SK-N-DZ (cell line): ENCODE results near the gene CHIT1.
"Not testable (repeated sequence)": the region's sequence is repeated elsewhere in the genome, so short reads cannot be mapped to it uniquely, and the experiment has no call there.

ENCODE experiments used
- DNase-seq: peaks from one replicate; pipeline ENCODE4 v3.0.0-alpha.2; 2015; ENCODE audit warnings: low spot score

CHIT1 gene

DNA sequence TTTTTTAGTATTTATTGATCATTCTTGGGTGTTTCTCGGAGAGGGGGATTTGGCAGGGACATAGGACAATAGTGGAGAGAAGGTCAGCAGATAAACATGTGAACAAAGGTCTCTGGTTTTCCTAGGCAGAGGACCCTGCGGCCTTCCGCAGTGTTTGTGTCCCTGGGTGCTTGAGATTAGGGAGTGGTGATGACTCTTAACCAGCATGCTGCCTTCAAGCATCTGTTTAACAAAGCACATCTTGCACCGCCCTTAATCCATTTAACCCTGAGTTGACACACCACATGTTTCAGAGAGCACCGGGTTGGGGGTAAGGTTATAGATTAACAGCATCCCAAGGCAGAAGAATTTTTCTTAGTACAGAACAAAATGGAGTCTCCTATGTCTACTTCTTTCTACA, 36.7 kb upstream of the CHIT1 start:
- DNase-seq: not testable (repeated sequence)

DNA sequence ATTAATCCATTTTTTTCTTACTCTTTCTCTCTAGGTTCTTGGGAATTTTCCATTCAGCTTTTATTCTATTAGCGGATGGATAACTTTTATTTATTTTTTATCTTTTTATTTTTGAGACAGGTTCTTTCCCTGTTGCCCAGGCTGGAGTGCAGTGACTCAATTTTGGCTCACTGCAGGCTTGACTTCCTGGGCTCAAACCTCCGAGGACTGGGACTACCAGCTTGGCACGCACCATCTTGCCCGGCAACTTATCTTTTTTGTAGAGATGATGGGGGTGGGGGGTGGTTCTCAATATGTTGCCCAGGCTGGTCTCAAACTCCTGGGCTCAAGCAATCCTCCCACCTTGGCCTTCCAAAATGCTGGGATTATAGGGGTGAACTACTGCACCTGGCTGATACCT, 36.1 kb upstream of the CHIT1 start:
- no peak for DNase-seq

DNA sequence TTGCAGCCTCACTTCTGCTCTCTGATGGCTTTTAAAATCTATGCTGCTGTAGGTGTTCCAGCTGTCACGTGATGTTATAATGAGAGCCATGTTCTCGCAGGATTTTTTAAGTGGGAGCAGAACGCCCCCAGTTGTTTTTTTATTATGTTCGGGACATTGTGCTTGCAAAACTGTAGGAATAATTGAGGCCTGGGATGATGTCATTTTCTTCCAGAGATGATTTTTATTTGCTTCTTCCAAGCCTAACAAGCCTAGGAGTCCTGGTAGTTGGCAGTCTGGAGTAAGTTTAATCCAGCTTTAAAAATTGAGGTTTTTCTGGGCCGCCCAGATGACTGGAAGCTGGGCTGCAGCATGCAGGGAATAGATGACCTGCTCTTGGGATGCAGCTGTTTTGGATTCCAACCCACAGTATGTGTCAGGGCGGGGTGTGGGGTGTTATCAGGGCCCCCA, 34.6 kb upstream of the CHIT1 start:
- no peak for DNase-seq

DNA sequence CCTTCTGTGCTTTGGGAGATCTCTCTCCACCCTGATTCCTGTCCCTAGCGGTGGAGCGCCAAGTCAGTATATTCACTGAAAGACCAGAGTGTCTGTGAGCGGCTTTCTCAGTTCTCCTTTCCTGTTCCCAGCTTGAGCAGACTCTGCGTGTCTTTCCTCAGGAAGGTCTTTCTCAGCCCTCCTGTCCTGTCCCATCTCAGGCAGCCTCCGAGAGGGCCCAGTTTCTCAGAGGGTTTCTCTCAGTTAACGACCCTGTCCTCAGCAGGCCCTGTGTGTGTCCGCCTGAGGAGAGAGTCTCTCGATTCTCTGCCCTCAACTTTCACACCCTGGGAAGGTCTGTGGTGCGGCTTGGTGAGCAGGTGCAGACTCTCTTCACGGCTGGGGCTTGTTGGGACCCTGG, 34.0 kb upstream of the CHIT1 start:
- DNase-seq: no peak

DNA sequence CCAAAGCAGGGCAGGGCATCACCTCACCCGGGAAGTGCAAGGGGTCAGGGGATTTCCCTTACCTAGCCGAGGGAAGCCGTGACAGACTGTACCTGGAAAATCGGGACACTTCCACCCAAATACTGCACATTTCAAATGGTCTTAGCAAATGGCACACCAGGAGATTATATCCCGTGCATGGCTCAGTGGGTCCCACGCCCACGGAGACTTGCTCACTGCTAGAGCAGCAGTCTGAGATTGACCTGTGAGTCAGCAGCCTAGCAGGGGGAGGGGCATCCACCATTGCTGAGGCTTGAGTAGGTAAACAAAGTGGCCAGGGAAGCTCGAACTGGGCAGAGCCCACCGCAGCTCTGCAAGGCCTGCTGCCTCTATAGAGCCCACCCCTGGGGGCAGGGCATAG, 27.2 kb upstream of the CHIT1 start:
- not testable (repeated sequence) for DNase-seq

DNA sequence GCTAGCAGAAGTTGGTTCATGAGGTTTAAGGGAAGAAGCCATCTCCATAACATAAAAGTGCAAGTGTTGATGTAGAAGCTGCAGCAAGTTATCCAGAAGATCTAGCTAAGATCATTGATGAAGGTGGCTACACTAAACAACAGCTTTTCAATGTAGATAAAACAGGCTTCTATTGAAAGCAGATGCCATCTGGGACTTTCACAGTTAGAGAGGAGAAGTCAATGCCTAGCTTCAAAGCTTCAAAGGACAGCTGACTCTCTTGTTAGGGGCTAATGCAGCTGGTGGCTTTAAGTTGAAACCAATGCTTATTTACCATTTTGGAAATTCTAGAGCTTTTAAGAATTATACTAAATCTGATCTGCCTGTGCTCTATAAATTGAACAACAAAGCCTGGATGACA, 25.3 kb upstream of the CHIT1 start:
- not testable (repeated sequence) for DNase-seq

DNA sequence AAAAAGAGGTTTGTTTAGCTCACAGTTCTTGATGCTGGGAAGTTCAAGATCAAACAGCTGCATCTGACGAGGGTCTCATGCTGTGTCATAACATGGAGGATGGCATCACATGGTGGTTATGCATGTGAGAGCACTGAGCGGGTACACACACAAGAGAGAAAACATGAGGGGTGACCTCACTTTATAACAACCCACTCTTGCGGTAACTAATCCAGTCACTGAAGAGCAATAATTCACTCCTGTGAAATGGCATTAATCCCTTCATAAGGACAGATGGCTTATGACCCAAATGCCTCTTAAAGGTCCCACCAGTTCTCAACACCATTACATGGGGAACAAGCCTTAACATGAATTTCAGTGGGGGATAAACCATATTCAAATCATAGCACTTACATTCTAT, 23.2 kb upstream of the CHIT1 start:
- no peak for DNase-seq

DNA sequence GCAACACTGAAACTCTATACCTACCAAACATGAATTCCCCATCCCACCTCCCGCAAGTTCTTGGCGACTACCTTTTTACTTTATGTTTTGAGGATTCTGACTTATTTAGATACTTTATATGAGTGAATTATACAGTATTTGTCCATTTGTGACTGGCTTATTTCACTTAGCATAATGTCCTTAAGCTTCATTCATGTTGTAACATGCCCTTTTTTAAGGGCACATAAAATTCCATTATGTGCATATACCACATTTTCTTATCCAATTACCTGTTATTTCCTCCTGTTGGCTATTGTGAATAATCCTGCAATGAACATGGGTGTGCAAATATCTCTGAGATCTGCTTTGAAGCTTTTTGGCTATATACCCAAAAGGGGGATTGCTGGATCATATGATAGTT, 22.0 kb upstream of the CHIT1 start:
- DNase-seq: no peak

DNA sequence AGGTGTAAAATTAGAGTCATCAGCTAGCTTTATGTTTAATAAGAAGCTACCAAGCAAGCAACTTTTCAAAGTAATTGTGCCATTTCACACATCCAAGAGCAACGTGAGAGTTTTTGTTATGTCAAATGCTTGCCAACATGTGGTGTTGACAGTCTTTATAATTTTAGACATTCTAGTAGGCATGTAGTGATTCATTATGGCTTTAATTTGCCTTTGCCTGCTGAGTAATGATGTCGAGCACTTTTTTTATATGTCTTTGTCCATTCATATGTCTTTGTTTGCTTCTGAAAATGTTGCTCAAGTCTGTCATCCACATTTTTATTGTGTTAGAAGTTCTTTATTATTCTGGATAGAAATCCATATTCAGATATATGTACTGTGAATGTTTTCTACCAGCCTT, 21.4 kb upstream of the CHIT1 start:
- DNase-seq: no peak

DNA sequence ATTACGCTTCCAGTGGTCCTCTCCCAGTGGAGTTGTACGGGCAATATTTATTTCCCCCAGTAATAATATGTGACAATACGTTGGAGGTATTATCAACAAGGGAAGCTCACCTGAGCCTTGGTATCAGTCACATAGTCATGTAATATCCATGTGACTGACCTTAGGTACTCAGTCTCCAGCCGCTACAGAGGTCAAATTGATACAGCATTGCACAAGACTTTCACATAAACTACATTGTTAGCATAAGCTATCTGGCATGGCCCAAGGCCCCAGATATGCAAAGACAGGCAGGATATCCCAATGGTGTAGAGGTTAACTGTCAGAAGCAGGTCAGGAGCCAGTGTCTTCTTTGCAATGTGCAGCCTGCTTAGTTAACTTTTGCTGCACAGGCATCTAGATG, 15.3 kb upstream of the CHIT1 start:
- no peak for DNase-seq

DNA sequence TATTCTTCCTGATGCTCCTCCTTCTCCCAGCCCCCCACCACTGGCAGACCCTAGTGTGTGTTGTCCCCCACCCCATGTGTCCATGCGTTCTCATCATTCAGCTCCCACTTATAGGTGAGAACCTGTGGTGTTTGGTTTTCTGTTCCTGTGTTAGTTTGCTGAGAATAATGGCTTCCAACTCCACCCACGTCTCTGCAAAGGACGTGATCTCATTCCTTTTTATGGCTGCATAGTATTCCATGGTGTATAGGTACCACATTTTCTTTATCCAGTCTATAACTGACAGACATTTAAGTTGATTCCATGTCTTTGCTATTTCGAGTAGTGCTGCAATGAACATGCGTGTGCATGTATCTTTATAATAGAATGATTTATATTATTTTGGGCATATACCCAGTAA, 12.2 kb upstream of the CHIT1 start:
- DNase-seq: not testable (repeated sequence)

DNA sequence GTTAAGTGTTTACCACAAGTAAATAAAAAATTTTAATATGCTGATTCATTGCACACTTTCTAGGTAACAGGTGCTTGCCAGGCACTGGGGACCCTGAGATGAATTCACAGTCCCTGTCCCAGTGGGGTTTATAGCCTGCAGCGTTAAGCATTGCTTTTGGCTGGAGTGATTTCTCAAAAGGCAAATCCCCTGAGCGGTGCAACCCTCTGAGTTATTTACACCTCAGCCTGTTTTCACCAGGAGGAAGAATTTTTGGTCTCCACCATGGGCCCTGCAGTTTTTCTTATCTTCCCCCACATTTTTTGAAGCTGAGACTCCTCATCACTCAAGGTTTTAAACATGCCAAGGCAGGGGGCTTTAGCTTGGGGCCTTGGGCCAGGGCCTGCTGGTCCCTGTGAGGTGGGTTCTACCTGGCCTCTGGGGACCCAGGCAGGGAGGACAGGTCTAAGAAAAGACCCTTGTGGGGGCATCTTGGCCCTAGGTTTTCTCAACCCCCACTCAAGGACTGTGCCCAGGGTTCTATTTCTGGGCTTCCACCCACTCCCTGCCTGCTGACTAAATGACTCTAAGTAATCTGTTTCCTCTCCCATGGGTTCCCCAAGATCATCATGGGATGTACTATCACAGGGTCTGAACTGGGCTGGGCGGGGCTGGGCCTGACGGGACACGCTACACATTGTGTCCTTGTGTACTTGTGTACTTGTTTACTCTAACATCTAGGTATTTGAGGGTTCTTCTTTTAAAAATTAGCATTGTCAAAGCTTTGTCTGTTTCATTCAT, 10.2 kb upstream of the CHIT1 start:
- no peak for DNase-seq

DNA sequence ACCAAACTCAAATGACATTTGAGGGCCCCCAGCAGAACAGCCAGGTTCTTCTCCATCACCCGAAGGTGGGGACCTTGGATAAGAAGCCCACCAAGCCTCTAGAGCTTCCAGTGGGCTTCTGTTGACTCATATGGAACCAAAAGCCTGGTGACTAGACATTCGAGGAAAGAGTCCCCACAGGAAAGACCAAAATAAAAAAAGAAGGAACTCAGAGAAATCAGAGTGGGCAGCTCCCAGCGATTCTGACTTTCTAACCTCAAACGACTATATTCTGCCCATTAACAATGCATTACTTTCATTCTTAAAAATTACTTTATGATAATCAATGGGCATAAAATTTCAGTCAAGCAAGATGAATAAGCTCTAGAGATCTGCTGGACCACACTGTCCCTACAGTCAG, 9.6 kb upstream of the CHIT1 start:
- no peak for DNase-seq

DNA sequence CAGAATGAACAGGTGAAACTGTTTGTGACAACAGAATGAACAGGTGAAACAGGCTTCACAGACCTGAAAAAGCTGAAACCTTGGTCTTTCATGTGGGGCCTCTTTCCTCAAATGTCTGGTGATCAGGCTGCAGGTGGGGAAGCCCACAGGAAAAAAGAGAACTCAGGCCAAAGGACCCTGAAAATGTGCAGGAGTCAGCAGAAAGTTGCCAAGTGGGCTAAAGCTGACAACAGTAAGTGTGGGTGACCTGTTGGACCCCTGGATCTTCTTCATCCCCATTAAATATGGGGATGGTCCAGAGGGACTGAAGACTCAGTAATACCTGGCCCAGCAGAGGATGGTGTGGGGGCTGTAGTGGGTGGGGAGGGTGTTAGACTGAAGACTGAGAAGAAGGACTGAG, 9.1 kb upstream of the CHIT1 start:
- DNase-seq: no peak

DNA sequence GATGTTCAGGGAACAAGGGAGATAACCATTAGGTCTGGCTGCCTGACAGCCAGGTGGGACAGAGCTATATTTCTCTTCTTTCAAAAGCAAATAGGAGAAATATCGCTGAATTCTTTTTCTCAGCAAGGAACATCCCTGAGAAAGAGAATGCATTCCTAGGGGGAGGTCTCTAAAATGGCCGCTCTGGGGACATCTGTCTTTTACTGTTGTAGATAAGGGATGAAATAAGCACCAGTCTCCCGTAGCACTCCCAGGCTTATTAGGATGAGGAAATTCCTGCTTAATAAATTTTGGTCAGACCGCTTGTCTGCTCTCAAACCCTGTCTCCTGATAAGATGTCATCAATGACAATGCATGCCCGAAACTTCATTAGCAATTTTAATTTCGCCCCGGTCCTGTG, 5.4 kb upstream of the CHIT1 start:
- not testable (repeated sequence) for DNase-seq

DNA sequence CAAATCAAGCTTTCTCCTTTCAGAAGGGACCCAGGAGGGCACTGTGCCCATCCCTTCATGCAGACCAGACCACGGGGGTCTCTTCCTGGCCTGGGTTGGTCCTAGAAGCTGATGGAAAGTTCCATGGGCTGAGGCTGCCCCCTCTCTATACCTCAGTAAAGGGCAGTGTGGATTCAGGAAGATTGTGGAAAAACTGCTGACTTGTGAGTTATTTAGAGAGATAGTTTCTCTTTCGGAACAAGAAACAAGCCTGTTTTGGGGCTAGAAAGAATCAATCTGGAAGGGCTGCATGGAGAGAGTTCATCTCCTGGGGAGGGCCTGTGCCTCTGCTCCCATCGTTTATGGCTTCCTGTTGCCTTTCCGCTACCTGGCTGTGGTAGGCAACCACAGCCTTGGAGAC, 803 bp downstream of the CHIT1 start:
- DNase-seq: no peak

DNA sequence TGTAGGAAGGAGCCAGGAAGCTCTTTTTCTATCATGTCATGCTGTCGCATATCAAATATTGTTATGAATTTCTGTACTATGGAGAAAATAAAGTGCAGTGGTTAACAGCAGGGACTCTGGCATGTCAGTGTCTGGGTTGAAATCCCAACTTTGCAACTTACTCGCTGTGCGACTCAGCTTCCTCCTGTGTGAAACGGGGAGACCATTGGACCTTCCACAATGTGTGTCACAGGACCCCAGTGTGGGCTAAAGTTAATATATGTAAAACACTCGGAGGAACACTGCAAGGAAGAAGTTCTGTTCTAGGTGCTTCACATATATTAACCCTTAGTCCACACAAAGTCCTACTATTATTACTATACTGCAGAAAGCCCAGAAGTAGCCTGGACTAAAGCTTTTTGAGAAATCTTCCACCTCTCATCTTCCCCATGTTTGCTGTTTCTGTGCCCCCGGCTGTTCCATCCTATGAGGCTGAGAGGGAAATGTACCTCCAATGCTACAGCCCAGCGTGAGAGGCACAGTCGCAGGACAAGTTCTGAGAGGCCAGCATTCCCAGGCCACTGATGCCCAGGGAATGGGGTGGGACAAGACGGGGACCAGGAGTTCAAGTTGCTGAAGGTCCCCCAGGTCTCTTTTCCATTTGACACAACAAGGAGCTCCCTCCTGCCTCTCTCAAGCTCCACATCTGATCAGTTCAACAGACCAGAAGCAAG, 1.9 kb downstream of the CHIT1 start:
- no peak for DNase-seq

DNA sequence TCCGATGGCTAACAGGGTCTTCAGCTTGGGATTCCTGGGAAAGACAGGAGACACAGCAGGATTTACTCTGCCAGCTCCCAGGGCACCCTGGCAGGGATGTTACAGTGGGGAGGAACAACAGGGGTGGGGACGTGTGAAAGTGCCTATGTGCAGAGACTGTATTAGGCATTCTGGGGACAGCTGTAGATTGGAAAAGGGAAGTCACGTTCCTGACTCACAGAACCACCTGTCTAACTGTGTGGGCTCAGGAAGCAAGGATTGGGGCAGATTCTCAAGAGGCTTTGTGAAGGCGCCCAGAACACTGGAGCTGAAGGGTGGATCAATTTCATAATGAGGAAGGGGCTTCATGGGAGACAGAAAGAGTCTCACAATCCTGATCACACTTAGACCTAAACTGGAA, 4.4 kb downstream of the CHIT1 start:
- DNase-seq: no peak

DNA sequence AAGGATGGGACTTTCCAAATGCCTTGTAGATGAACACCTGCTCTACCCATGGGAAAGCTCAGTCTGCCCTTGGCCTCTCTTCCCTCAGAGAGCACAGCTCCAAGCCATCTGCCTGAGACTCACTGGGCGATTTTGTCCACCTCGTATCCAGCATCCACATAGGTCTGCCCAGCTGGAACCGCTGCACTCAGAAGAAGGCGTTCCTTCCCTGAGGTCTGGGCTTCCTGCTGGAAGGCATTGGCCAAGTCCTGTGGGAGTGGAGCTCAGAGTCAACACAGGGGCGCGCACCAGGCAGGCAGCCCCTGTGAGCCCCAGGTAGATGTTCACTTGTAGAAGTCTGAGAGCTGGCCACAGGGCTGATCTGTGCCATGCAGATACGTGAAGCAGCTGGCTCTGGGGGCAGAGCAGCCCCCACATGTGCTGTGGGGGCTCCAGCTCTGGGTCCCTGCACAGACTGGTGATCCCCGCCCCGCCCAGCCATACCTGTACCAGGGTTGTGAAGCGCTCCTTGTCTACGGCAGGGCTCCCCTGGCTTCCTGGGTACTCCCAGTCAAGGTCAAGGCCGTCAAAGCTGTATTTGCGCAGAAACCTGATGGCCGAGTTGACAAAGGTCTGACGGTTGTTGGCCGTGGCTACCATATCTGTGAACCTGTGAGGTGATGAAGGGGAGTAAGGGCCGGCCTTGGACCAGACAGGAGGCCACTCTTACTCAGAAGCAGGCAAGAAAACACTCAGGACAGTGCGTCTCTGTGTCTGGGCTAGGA, 6.3 kb downstream of the CHIT1 start:
- DNase-seq: no peak

DNA sequence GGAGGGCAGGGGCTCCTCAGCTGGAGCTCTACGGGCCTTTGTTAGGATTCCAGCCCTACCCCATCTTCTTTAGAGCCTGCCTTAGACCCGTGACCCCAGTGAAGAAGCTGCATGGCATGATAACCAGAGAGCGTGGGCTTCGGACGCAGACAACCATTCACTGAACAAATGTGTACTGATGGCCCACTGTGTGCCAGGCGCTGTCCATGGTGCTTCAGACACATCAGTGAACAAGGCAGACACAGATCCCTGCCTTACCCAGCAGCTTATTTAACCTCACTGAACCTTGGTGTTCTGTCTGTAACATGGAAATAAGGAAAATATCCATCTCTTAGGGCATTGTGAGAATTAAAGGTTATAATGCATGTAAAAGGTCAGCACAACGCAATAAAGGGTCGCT, 9.5 kb downstream of the CHIT1 start:
- DNase-seq: no peak

DNA sequence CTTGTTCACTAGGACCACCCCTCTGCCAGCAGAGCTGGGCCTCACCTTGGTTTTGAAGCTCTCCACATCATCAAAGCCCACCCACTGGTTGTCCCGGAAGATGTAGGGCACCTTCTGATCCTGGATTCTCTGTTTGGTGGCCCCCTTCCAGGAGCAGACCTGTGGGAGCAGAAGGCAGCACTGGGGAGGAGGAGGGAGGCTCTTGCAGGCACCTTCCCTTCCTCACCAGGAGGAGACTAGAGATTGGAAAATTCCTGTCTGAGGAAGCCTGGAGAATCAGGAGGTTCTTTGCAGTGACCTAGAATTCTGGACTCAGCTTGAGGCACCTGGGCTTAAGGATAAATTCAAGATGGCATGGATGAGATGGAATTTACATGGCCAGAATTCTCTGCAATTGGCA, 10.3 kb downstream of the CHIT1 start:
- no peak for DNase-seq

DNA sequence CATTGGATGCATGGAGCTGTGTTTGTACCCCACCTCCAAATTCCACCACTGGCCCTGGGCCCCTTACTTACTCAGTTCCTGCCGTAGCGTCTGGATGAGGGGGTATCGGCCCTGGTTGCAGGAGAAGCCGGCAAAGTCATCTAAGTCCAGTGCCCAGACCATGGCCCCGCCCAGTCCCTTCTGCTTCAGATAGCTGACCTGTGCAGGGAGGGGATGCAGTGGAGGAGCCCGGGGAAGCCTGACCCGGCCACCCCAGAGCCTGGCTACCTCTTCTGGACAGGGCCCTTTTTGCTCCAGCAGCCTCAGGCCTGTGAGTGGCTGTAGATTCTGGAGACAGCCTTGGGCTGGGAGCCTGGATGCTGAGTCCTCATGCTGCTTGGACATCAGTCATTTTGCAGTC, 11.8 kb downstream of the CHIT1 start:
- DNase-seq: no peak
